ENCODE measurements around the gene CNTROB. TPM values are rescaled to one million over a fixed set of nuclear protein-coding genes. Genes with fewer than 3 reads are reported as not detected.

Gene CNTROB
- 16.1 and 18.1 TPM in 2 replicates for total RNA-seq (ENCODE audit: low replicate concordance)

GRCh38 chr17:7931709-7932482 lies at the start of gene CNTROB, which contains the start of gene TRAPPC1:
Gene CNTROB, plus strand, starts transcription at chr17:7932206. Its CDS starts 874 bp downstream, at chr17:7933080.
Gene TRAPPC1, minus strand, starts transcription at chr17:7931946. Its CDS starts 117 bp downstream, at chr17:7931829.

GRCh38 chr17:7888184-7888920 lies 43.7 kb upstream of the CNTROB start, which contains the start of gene CHD3:
Gene CHD3, plus strand, starts transcription at chr17:7888789. Its CDS starts 212 bp downstream, at chr17:7889001.

GRCh38 chr17:7915611-7916384 lies 16.2 kb upstream of the CNTROB start, which contains the start of gene RNF227:
Gene RNF227, minus strand, starts transcription at chr17:7916289. Its CDS starts 94 bp downstream, at chr17:7916195.

GRCh38 chr17:7929158-7930023 lies 2.6 kb upstream of the CNTROB start, which contains the start of gene KCNAB3:
Gene KCNAB3, minus strand, starts transcription at chr17:7929856. Its CDS starts 421 bp downstream, at chr17:7929435.

Other genes with a start within 250 kb of the CNTROB start
- 14.3 and 23.0 TPM in 2 replicates for gene TP53, start 244.7 kb upstream of the CNTROB start, total RNA-seq (ENCODE audit: low replicate concordance)
- gene WRAP53, start 243.7 kb upstream of the CNTROB start, total RNA-seq (ENCODE audit: low replicate concordance): 2.6 and 4.6 TPM in 2 replicates
- 0.47 and 1.4 TPM in 2 replicates for gene EFNB3, start 227.0 kb upstream of the CNTROB start, total RNA-seq (ENCODE audit: low replicate concordance)
- 0.15 and 0.35 TPM in 2 replicates for gene DNAH2, start 214.5 kb upstream of the CNTROB start, total RNA-seq (ENCODE audit: low replicate concordance)
- 3.8 and 4.0 TPM in 2 replicates for gene KDM6B, start 98.0 kb upstream of the CNTROB start, total RNA-seq (ENCODE audit: low replicate concordance)
- 0.23 TPM in 2 replicates for gene TMEM88, start 77.1 kb upstream of the CNTROB start, total RNA-seq (ENCODE audit: low replicate concordance)
- gene NAA38, start 74.6 kb upstream of the CNTROB start, total RNA-seq (ENCODE audit: low replicate concordance): 145 and 157 TPM in 2 replicates
- 7.5 and 8.3 TPM in 2 replicates for gene CYB5D1, start 74.2 kb upstream of the CNTROB start, total RNA-seq (ENCODE audit: low replicate concordance)
- gene CHD3, start 43.4 kb upstream of the CNTROB start, total RNA-seq (ENCODE audit: low replicate concordance): 179 and 468 TPM in 2 replicates
- gene RNF227, start 15.9 kb upstream of the CNTROB start, total RNA-seq (ENCODE audit: low replicate concordance): 0.98 and 1.1 TPM in 2 replicates
- 0.15 TPM in 1 of 2 replicates, not detected in the other for gene KCNAB3, start 2.4 kb upstream of the CNTROB start, total RNA-seq (ENCODE audit: low replicate concordance)
- 57.1 and 61.6 TPM in 2 replicates for gene TRAPPC1, start 260 bp upstream of the CNTROB start, total RNA-seq (ENCODE audit: low replicate concordance)
- not detected in 2 replicates for gene GUCY2D, start 70.4 kb downstream of the CNTROB start, total RNA-seq (ENCODE audit: low replicate concordance)
- 0.12 TPM in 1 of 2 replicates, not detected in the other for gene ALOX15B, start 106.9 kb downstream of the CNTROB start, total RNA-seq (ENCODE audit: low replicate concordance)
- gene ALOX12B, start 155.5 kb downstream of the CNTROB start, total RNA-seq (ENCODE audit: low replicate concordance): not detected in 2 replicates
- not detected in 2 replicates for gene ALOXE3, start 186.3 kb downstream of the CNTROB start, total RNA-seq (ENCODE audit: low replicate concordance)
- gene HES7, start 191.9 kb downstream of the CNTROB start, total RNA-seq (ENCODE audit: low replicate concordance): not detected in 2 replicates
- gene PER1, start 220.2 kb downstream of the CNTROB start, total RNA-seq (ENCODE audit: low replicate concordance): 2.5 and 4.8 TPM in 2 replicates
- gene VAMP2, start 230.7 kb downstream of the CNTROB start, total RNA-seq (ENCODE audit: low replicate concordance): 1.9 and 4.6 TPM in 2 replicates
- gene TMEM107, start 244.2 kb downstream of the CNTROB start, total RNA-seq (ENCODE audit: low replicate concordance): 19.0 and 38.0 TPM in 2 replicates